HG02798 (cell line): Measurements from ENCODE around the gene CHN2.
"Not testable (repeated sequence)": the region's sequence is repeated elsewhere in the genome, so short reads cannot be mapped to it uniquely, and the experiment has no call there.

ENCODE experiments used
- ATAC-seq: cut with Tn5 transposase; IDR thresholded peaks from one replicate; pipeline ENCODE4 v1.9.1; 2021; ENCODE audit warnings: mild to moderate bottlenecking; ENCODE audit not compliant: unreplicated experiment, poor library complexity

The CHN2 gene

DNA sequence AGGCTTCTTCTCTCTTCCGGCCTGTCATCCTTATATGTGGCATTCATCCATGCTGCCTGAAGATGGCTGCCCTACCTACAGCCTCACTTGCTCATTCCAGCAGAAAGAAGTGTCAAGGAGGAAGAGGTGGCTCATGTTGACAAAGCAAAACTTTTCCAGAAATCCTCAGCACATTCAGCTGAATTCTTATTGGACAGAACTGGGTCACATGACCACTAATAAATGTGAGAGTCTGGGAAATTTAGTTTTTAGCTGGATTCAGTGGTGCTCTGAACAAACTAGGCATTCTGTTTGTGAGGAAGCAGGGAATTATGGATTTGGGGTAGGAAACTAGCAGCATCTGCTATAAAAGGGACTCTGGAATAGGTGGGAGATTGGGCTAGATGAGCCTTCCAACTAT lies 58.6 kb downstream of the CHN2 start:
- ATAC-seq, result no peak

GRCh38 chr7:29254591-29254990 lies 60.0 kb downstream of the CHN2 start:
- ATAC-seq, result no peak

- no peak for ATAC-seq
Observed at GRCh38 chr7:29255199-29255878, 60.8 kb downstream of the CHN2 start.

DNA sequence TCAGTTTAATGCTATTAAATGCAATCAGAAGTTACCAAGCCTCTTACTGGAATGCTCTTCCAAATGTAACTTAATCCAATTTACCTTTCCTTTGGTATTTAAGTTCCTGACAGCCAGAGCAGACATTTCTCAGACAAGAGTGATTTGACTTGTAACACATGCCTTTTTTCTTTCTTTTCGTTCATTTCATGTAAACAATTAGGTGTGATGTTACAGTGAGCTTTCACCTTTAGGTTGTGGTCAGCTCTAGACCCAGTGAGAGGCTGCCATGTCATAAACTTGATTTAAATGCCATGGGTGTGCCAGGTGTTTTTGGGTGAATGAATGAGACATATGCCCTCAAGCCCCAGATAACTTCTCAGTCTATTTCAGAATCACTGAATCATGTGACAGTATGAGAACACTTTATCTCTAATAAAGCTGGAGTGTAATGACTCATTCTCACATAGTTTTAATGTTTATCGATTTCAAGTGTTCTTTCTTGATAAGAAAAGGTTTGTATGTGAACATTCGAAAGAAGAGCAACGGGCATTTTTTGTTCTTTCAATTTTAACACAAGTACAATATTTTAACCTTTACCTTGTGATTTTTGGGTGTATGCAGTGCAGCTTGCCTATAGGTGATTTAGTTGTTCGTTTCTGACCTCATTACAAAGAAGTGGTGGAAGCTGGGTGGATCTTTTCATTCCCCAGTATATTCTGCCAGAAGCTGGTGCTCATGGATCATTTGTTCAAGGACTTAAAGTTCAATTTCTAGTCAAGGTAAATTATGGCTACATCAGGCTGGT lies 61.5 kb downstream of the CHN2 start:
- no peak for ATAC-seq

DNA sequence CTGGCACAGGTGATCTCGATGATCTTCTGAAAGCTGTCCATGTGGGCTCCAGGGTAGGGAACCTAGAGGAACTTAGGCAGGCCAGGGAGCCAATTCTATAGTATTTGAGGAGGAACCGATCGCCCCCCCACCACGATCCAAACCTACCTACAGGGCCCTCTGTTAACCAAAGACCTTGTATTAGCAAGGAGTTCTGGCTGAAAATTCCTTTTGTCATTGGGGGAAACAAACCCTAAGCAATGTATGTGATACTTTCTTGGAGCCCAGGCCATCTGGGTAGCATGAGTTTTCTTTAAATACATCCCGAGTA lies 62.1 kb downstream of the CHN2 start:
- ATAC-seq, result no peak

DNA sequence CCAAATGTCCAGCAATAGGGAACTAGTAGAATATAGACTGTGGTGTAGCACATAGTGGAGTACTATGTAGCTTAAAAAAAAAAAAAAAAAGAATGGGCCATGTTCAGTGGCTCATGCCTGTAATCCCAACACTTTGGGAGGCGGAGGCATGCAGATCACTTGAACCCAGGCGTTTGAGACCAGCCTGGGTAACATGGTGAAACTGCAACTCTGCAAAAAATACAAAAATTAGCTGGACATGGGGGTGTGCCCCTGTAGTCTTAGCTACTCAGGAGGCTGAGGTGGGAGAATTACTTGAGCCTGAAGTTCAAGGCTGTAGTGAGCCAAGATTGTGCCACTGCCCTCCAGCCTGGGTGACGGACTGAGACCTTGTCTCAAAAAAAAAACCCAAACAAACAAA lies 64.4 kb downstream of the CHN2 start:
- no peak for ATAC-seq

- ATAC-seq, result no peak
Observed at GRCh38 chr7:29262191-29262917, 67.8 kb downstream of the CHN2 start.

DNA sequence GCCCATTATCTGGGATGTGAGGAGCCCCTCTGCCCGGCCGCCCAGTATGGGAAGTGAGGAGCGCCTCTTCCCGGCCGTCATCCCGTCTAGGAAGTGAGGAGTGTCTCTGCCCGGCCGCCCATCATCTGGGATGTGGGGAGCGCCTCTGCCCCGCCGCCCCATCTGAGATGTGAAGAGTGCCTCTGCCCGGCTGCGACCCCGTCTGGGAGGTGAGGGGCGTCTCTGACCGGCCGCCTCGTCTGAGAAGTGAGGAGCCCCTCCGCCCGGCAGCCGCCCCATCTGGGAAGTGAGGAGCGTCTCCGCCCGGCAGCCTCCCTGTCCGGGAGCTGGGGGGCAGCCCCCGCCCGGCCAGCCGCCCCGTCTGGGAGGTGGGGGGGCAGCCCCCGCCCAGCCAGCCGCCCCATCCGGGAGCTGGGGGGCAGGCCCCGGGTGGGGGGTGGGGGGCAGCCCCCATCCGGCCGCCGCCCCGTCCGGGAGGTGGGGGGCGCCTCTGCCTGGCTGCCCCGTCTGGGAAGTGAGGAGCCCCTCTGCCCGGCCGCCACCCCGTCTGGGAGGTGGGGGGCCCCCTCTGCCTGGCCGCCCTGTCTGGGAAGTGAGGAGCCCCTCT lies 69.1 kb downstream of the CHN2 start:
- ATAC-seq, result not testable (repeated sequence)

DNA sequence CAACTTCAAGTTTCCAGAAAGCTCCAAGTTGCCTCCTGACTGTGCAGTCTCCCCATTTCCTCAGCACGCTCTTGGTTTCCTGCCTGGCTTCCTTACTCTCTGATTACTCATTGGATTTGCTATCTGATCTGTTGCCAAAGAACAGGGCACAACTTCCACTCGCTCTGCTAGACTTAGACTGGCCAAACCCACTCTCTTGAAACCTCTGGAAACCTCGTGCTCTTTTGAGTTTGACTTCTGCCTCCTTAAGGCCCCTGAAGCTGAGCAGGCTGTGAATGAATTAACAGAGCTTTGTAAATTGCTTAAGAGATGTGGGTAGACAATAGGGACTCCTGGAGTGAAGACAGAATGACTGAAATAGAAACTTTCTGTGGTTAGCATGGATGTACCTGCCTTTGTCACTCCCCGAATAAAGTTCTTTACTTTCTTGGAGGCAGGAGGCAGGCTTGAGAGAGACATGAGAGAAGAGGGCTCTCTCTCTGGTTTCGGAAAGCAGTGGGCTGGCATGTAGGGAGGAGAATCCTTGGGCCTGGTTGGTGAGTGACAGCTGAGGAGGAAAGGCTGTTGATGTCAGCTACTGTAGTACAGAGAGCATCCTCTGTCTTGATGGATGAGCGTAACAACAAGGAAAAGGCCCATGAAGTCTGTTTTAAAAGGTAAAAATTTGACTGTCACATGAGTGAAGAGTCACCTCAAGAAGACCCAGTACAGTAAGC lies 70.8 kb downstream of the CHN2 start:
- ATAC-seq, result no peak

GRCh38 chr7:29269935-29270334 lies 75.4 kb downstream of the CHN2 start:
- ATAC-seq, result no peak

DNA sequence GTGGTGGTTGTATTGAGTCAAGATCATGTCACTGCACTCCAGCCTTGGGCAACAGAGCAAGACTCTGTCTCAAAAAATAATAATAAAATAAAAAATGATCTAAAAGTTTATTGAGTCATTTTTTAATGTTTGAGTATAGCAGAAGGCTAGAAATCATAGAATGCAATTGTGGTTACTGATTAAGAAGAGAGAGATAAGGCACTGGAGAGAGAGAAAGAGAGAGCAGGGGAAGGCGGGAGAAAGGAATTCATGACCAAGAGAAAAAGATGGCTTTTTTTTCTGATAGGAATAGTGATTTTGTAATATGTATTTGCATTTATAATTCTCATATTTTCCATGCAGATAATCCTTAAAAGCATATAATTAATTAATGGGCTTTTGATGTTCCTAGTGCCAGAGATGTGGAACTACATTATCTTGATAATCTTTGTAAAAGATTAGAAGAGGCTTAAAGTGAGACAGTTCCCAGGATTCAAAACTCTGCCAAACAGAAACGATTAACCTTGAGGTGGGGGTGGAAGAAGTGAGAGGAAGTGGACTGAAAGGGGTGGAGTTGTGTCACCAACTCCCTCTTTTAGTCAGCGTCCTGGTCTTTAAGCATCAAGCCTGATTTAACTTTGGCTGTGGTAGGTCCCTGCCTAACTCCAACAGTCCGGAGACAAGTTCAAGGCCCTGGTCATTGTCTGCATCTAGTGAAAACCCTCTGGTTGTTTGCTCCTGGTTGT lies 76.2 kb downstream of the CHN2 start:
- ATAC-seq, result no peak

GRCh38 chr7:29271319-29271658 lies 76.7 kb downstream of the CHN2 start:
- no peak for ATAC-seq

DNA sequence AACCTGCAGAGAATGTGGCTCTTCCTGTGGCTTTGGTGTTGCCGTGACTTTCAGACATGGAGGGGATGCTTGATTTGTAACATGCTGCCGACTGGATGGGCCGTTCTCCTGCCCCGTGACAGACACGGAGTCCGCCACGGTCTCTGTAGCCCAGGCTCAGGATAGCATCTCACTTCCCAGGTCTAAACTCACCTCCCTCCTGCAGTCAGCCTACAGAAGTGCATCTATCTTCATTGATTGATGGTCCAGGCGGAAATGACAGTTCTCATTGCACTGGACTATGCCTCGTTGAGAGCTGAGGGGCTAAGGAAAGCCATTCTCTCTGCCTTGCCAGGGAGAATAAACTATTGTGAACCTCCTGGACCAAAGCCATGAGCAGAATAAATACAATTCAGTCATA lies 77.5 kb downstream of the CHN2 start:
- no peak for ATAC-seq

- ATAC-seq, result no peak
Observed at GRCh38 chr7:29274146-29275017, 79.8 kb downstream of the CHN2 start.

DNA sequence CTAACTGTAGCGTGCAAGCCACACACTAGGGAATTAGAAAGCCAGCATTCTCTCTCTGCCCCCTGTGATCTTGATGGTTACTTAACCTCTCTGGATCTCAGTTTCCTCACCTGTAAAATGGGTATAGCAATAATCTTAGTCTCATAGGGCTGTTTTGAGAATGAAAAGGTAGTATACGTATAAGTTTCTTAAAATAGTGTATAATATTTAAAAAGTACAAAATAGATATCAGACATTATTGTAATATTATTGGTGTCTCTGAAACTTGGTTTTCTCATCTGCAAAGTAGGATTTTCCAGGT lies 80.4 kb downstream of the CHN2 start:
- ATAC-seq, result no peak

DNA sequence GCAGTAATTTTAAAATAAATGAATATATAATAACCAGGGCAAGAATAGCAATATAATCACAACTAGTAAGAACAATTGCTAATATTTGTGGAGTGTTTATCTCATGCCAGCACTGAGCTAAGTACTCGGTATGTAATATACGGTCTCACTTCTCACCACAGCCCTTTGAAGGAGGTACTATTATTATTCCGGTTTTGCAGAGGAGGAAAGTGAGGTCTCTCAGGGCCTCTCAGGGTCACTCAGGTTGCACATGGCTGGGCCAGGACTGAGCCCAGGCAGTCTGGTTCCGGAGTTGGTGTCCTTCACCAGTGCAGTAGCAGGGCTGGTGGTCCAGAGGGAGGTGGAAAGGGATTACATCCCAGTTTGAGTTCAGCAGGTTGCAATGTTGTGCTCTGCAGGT lies 80.9 kb downstream of the CHN2 start:
- no peak for ATAC-seq

GRCh38 chr7:29276199-29276598 lies 81.6 kb downstream of the CHN2 start:
- no peak for ATAC-seq

DNA sequence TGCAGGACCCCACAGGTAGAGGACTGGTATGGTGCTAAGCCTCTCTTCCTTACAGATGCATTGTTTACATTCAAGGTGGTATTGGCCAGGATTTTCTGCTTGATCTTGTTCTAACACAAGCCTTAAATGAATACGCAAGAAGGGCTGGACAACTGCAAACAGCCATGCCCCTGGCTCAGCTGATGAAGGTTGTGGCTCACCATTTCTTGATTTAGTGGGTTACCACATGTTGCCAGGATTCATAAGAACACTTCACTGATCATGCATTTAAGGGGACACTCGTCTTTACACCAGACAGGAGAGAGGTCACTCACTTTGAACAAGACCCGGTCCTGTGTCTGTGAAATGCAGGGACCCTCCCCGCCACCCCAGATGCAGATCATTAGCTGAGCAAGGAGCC lies 82.2 kb downstream of the CHN2 start:
- ATAC-seq, result no peak
